Measurements from ENCODE around the gene PHB1. TPM values are rescaled to one million over a fixed set of nuclear protein-coding genes. Genes with fewer than 3 reads are reported as not detected.
A peak's percentile ranks its signal among the peaks of the same experiment; 100 is the strongest.

The PHB1 gene
- total and polyA plus RNA-seq, 2 of the 8 experiments (the other 6 are each of a cell fraction or from before 2014, with no cell fraction given), result 386 to 597 TPM

DNA sequence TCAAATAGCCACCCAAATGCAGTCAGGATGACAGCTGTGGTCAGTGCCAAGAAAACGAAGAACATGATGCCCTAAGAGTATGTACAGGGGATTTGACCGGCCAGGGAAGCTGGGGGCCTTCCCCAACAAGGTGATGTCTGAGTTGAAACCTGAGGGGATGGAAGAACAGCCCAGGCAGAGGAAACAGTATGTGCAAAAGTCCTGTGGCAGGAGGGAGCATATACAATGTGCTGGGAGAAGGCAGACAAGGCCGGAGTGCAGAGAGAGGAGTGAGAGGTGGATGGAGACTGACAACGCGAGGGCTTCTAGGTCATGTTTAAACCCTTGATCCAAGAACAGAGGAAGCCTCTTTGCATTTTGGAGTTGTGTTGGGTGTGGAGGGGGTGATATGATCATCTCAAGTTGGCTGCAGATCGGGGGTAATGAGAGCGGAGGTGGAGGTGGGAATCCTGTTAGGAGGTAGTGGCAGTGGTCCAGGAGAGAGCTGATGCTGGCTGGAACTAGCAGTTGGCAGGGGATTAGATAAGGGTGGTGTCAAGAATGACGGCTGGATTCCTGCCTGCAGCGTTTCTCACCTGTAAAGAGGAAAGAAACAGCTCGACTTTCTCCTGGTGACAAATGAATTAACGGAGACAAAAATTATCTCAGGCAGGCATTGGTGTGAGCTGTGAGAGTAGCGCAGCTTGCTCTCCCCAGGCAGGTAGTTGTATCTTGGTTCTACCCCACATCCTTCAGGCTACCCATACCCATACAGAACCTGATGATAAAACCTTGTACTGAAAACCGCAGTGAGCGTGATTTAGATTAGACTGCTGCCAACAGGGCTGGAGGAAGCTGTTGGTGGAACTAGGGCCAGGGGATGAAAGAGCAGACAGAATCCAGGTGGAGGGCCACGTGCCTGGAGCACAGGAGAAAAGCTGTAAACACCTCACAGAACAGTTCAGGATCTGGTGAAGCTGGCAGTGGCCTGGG is 43.2 kb upstream of the PHB1 start:
- no peak overlapping the region for H4K91ac ChIP-seq (replicated peaks; ENCODE audit: insufficient read length, low read length)
- ChIA-PET CTCF (ENCODE audit: partially characterized antibody) (interaction anchor here (0.6 to 12.0 kb wide), 20 partner anchors 9 to 110 kb away, joined by 3 to 111 read pairs (median 5); no protein-coding TSS in a partner anchor), POLR2A (ENCODE audit: partially characterized antibody) (interaction anchor here (1.0 to 1.3 kb wide), 3 partner anchors 9 to 31 kb away, joined by 3 read pairs; no protein-coding TSS in a partner anchor)
- peaks cover 0 to 3% (median 0%) of the 10 kb centered on the region in 4 experiments; a peak in 1 of 7 replicates for H3K27me3 ChIP-seq (replicated peaks in 1 of 4; ENCODE audit: control insufficient read depth in 3 of 4, extremely low read depth in 1 of 4, insufficient read depth in 3 of 4, low read length in 3 of 4)
- H3K18ac ChIP-seq (ENCODE audit: extremely low read depth, low read length), result no peak overlapping the region
- H3K23me2 ChIP-seq (ENCODE audit: low read depth, low read length), result no peaks in the 10 kb centered on the region
- H2BK120ac ChIP-seq (replicated peaks; ENCODE audit: low read depth, low read length), result no peak overlapping the region
- H3K36me3 ChIP-seq (ENCODE audit: control insufficient read depth in 2 of 4, insufficient read depth in 4 of 4, low read length in 3 of 4), result no peaks in the 10 kb centered on the region
- no peak overlapping the region for H4K5ac ChIP-seq (ENCODE audit: insufficient read length, low read depth, low read length)
- H3K9me3 ChIP-seq (ENCODE audit: insufficient read depth in 2 of 2, low read depth in 1 of 2, low read length in 1 of 2), result no peaks in the 10 kb centered on the region
- no peak overlapping the region for H3K4ac ChIP-seq (replicated peaks; ENCODE audit: insufficient read length, low read depth, low read length)
- no peak overlapping the region for H4K8ac ChIP-seq (ENCODE audit: extremely low read depth, insufficient read depth, low read length)
- no peak overlapping the region for H3K4me3 ChIP-seq (ENCODE audit: extremely low read depth in 1 of 4, insufficient read depth in 2 of 4, low read depth in 3 of 4, low read length in 4 of 4)
- no peak overlapping the region for H3K27ac ChIP-seq (ENCODE audit: low read depth, low read length)
- no peak overlapping the region for H2BK15ac ChIP-seq (ENCODE audit: low read length)
- DNase-seq (ENCODE audit: low read depth in 1 of 2, low spot score in 2 of 2), result no peak
- no peak overlapping the region for H3K56ac ChIP-seq (replicated peaks; ENCODE audit: insufficient read length, low read depth, low read length)
- H2AK5ac ChIP-seq (ENCODE audit: low read depth, low read length), result no peak overlapping the region
- 0 out of 2 replicates have a peak overlapping the region, but pooled peaks have one; percentile 27 for H2BK12ac ChIP-seq (ENCODE audit: low read depth, low read length)
- H3K4me2 ChIP-seq (ENCODE audit: insufficient read depth in 1 of 2, low read depth in 2 of 2, low read length in 2 of 2), result no peak overlapping the region
- no peak overlapping the region for H3K23ac ChIP-seq (ENCODE audit: insufficient read length)
- peaks cover 0 to 1% of the 10 kb centered on the region in 2 experiments for H4K20me1 ChIP-seq (replicated peaks in 1 of 2; ENCODE audit: control insufficient read depth in 1 of 2, insufficient read depth in 2 of 2, low read length in 2 of 2)
- no peak overlapping the region for H2AFZ ChIP-seq (ENCODE audit: low read length)
- no peak for FAIRE-seq
- H2BK20ac ChIP-seq (ENCODE audit: low read length), result no peak overlapping the region
- no peak overlapping the region for H3K14ac ChIP-seq (ENCODE audit: insufficient read length)
- no peak overlapping the region for H3K9ac ChIP-seq (replicated peaks in 1 of 4; ENCODE audit: extremely low read depth in 1 of 4, low read depth in 3 of 4, low read length in 3 of 4)
- 86% methylated on average over 15 of the region's 15 CpGs; no CpG with 5 or more reads in 1 of the 2 experiments for WGBS, 2 experiments (ENCODE audit: extremely low coverage in 1 of 2, insufficient coverage in 1 of 2, insufficient read length in 1 of 2, insufficient replicate concordance in 2 of 2, low coverage in 1 of 2, low lambda C conversion rate in 2 of 2, missing lambda C conversion rate in 1 of 2)
- peaks cover 0 to 10% (median 3%) of the 10 kb centered on the region in 4 experiments; a peak in 4 of 7 replicates for H3K4me1 ChIP-seq (replicated peaks in 1 of 4; ENCODE audit: control insufficient read depth in 3 of 4, insufficient read depth in 4 of 4, low read length in 3 of 4)
- H3K79me2 ChIP-seq (ENCODE audit: control insufficient read depth in 1 of 2, insufficient read depth in 2 of 2, low read length in 2 of 2), result no peaks in the 10 kb centered on the region
- H2BK5ac ChIP-seq (ENCODE audit: low read depth, low read length), result no peak overlapping the region
- no peaks in the 10 kb centered on the region; the same call in 1 of the 2 replicates for H3K79me1 ChIP-seq (ENCODE audit: low read depth, low read length)
- TF ChIP-seq CHD1 (IDR thresholded peaks at IDR 0.05; ENCODE audit: low read depth, low read length) (no peak), CBX5 (IDR thresholded peaks at IDR 0.05; ENCODE audit: low read depth, low read length) (no peak), RFX5 (IDR thresholded peaks at IDR 0.05; ENCODE audit: borderline replicate concordance, low read depth, low read length) (no peak), SP2 (IDR thresholded peaks at IDR 0.05; ENCODE audit: low read length) (no peak), FOSL1 (IDR thresholded peaks at IDR 0.05; ENCODE audit: insufficient read depth, low read depth, low read length) (no peak), TCF12 (IDR thresholded peaks at IDR 0.05; ENCODE audit: low read depth, low read length) (no peak), RBBP5 (IDR thresholded peaks at IDR 0.05; ENCODE audit: borderline replicate concordance, low read depth, low read length) (no peak), CREB1 (IDR thresholded peaks at IDR 0.05) (no peak), SP4 (IDR thresholded peaks at IDR 0.05; ENCODE audit: low read length) (no peak), BCL11A (IDR thresholded peaks at IDR 0.05; ENCODE audit: low read depth in 2 of 2, low read length in 2 of 2) (no peak), CEBPB (IDR thresholded peaks at IDR 0.05; ENCODE audit: low read depth, low read length) (no peak)
- TF ChIP-seq, protein P1, sequence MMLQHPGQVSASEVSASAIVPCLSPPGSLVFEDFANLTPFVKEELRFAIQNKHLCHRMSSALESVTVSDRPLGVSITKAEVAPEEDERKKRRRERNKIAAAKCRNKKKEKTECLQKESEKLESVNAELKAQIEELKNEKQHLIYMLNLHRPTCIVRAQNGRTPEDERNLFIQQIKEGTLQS (IDR thresholded peaks at IDR 0.05; ENCODE audit: insufficient read depth, low read depth, low read length), result no peak
